Type B pancreatic cell (in vitro differentiated cells): ENCODE measurements around the gene GLI3. TPM values are rescaled to one million over a fixed set of nuclear protein-coding genes. Genes with fewer than 3 reads are reported as not detected.

ENCODE experiments used
- DNase-seq: peaks from one replicate; pipeline ENCODE4 v3.0.0; 2021; ENCODE audit warnings: mixed read lengths; ENCODE audit not compliant: unreplicated experiment; ENCODE audit errors: extremely low spot score
- H3K27ac Mint-ChIP-seq: 2 replicates; pipeline ENCODE4 v1.8.0; 2021; ENCODE audit warnings: mild to moderate bottlenecking, mixed read lengths
- H3K27me3 Mint-ChIP-seq: 2 replicates; pipeline ENCODE4 v1.8.0; 2021; ENCODE audit warnings: mixed read lengths
- H3K36me3 Mint-ChIP-seq: 2 replicates; pipeline ENCODE4 v1.8.0; 2021; ENCODE audit warnings: mixed read lengths
- H3K4me1 Mint-ChIP-seq: one replicate; pipeline ENCODE4 v1.8.0; 2021; ENCODE audit warnings: mixed read lengths; ENCODE audit not compliant: unreplicated experiment
- H3K4me3 Mint-ChIP-seq: 2 replicates; pipeline ENCODE4 v1.8.0; 2021; ENCODE audit warnings: mild to moderate bottlenecking, mixed read lengths
- H3K9me3 Mint-ChIP-seq: 2 replicates; pipeline ENCODE4 v1.8.0; 2021; ENCODE audit warnings: mixed read lengths
- CTCF ChIP-seq: fragments of 200-600 bp; sonication (generic); conservative IDR thresholded peaks from 2 replicates; pipeline ENCODE4 v1.5.0; 2021; ENCODE audit warnings: antibody characterized with exemption, mild to moderate bottlenecking
- total RNA-seq: library from RNA; stranded (reverse); gene quantifications from 2 replicates; pipeline ENCODE4 v1.2.1, GENCODE V29; 2021; ENCODE audit warnings: low replicate concordance

GLI3 gene
- total RNA-seq, 1 donor from 2014 or later = 141 TPM

GRCh38 chr7:41967156-41967555, 269.9 kb downstream of the GLI3 start:
- no peak for DNase-seq
- no peak for TF ChIP-seq CTCF
- Mint-ChIP-seq H3K4me1 (no peaks in the 10 kb centered on the region), H3K9me3 (no peaks in the 10 kb centered on the region), H3K4me3 (no peak overlapping the region), H3K27ac (no peak overlapping the region), H3K27me3 (no peaks in the 10 kb centered on the region), H3K36me3 (peaks cover 46% of the 10 kb centered on the region)

- Mint-ChIP-seq H3K4me1 (no peaks in the 10 kb centered on the region), H3K27me3 (no peaks in the 10 kb centered on the region), H3K9me3 (no peaks in the 10 kb centered on the region), H3K27ac (no peak overlapping the region), H3K36me3 (peaks cover 45% of the 10 kb centered on the region), H3K4me3 (no peak overlapping the region)
- no peak for DNase-seq
- TF ChIP-seq CTCF = no peak
These were observed 271.0 kb downstream of the GLI3 start for GRCh38 chr7:41965951-41966505.

GRCh38 chr7:41964849-41965745, 271.9 kb downstream of the GLI3 start:
- Mint-ChIP-seq H3K27ac (no peak overlapping the region), H3K36me3 (peaks cover 48% of the 10 kb centered on the region), H3K4me3 (no peak overlapping the region), H3K4me1 (no peaks in the 10 kb centered on the region), H3K27me3 (no peaks in the 10 kb centered on the region), H3K9me3 (no peaks in the 10 kb centered on the region)
- TF ChIP-seq CTCF = no peak
- DNase-seq = no peak

GRCh38 chr7:41964183-41964753, 272.7 kb downstream of the GLI3 start:
- Mint-ChIP-seq H3K27me3 (no peaks in the 10 kb centered on the region), H3K9me3 (no peaks in the 10 kb centered on the region), H3K36me3 (peaks cover 43% of the 10 kb centered on the region), H3K4me1 (no peaks in the 10 kb centered on the region), H3K27ac (no peak overlapping the region), H3K4me3 (no peak overlapping the region)
- no peak for DNase-seq
- TF ChIP-seq CTCF = no peak

- Mint-ChIP-seq H3K9me3 (no peaks in the 10 kb centered on the region), H3K4me3 (no peak overlapping the region), H3K27ac (no peak overlapping the region), H3K27me3 (no peaks in the 10 kb centered on the region), H3K36me3 (peaks cover 13% of the 10 kb centered on the region), H3K4me1 (peaks cover 25% of the 10 kb centered on the region)
- DNase-seq = no peak
- TF ChIP-seq CTCF = no peak
These were observed 280.3 kb downstream of the GLI3 start for GRCh38 chr7:41956705-41957104.
